K562 (cell line): ENCODE data around the gene PPP1R37. TPM values are rescaled to one million over a fixed set of nuclear protein-coding genes. Genes with fewer than 3 reads are reported as not detected.

Experiments
- ARID3A ChIP-seq: IDR thresholded peaks from 2 replicates; pipeline ENCODE4 v1.6.1; 2012; ENCODE audit warnings: low read depth, low read length, improper control_type of control experiment, borderline replicate concordance
- BACH1 ChIP-seq: fragments of 200-800 bp; sonication (Bioruptor generic); IDR thresholded peaks from 2 replicates; pipeline ENCODE4 v1.6.1; 2016; ENCODE audit warnings: missing genetic modification characterization, missing compliant biosample characterization
- EHMT2 ChIP-seq: fragments of 450-650 bp; IDR thresholded peaks from 2 replicates; pipeline ENCODE4 v1.6.1; 2018; ENCODE audit warnings: antibody characterized with exemption
- FIP1L1 ChIP-seq: fragments of 200-400 bp; formaldehyde crosslinking; IDR thresholded peaks from 2 replicates; pipeline ENCODE4 v1.6.1; 2018; ENCODE audit warnings: mild to moderate bottlenecking, low read depth, low read length; ENCODE audit not compliant: poor library complexity, severe bottlenecking
- KDM5B ChIP-seq: fragments of 200-600 bp; sonication (generic); IDR thresholded peaks from 2 replicates; pipeline ENCODE4 v1.6.1; 2012; ENCODE audit warnings: low read depth, mild to moderate bottlenecking, moderate library complexity, low read length, control low read depth, inconsistent platforms; ENCODE audit not compliant: insufficient replicate concordance
- MXI1 ChIP-seq: IDR thresholded peaks from 2 replicates; pipeline ENCODE4 v1.6.1; 2011; ENCODE audit warnings: low read depth, mild to moderate bottlenecking, improper control_type of control experiment, low read length
- NFATC3 ChIP-seq: fragments of 450-650 bp; IDR thresholded peaks from 2 replicates; pipeline ENCODE4 v1.6.1; 2017; ENCODE audit warnings: mild to moderate bottlenecking
- SMARCE1 ChIP-seq: fragments of 450-650 bp; IDR thresholded peaks from 2 replicates; pipeline ENCODE4 v1.7.1; 2016; ENCODE audit warnings: mild to moderate bottlenecking
- SP1 ChIP-seq: sonication (generic); formaldehyde crosslinking; IDR thresholded peaks from 2 replicates; pipeline ENCODE4 v1.8.1; 2022; ENCODE audit warnings: mild to moderate bottlenecking, missing genetic modification reagents
- SRSF1 ChIP-seq: fragments of 200-400 bp; formaldehyde crosslinking; IDR thresholded peaks from 2 replicates; pipeline ENCODE4 v1.6.1; 2017; ENCODE audit warnings: mild to moderate bottlenecking, low read depth, low read length, moderate library complexity
- ZBTB12 ChIP-seq: fragments of 250-450 bp; sonication (Bioruptor Pico); IDR thresholded peaks from 2 replicates; pipeline ENCODE4 v1.4.0; 2020
- ZFP91 ChIP-seq: sonication (generic); formaldehyde crosslinking; IDR thresholded peaks from 2 replicates; pipeline ENCODE4 v1.8.0; 2022; ENCODE audit warnings: mild to moderate bottlenecking, missing genetic modification reagents
- ZNF3 ChIP-seq: fragments of 250-450 bp; sonication (Bioruptor Pico); IDR thresholded peaks from 2 replicates; pipeline ENCODE4 v1.5.0; 2021; ENCODE audit warnings: mild to moderate bottlenecking, moderate library complexity
- ZNF583 ChIP-seq: fragments of 250-450 bp; sonication (Bioruptor Pico); IDR thresholded peaks from 2 replicates; pipeline ENCODE4 v1.4.0; 2020
- polyA plus RNA-seq, 8 experiments: library from polyadenylated mRNA; depleted of rRNA in 4 of 8; stranded (reverse) in 5 of 8; unstranded in 3 of 8; fragments of >200 nt; fragmentation: Nextera tagmentation in 2 of 8; fragmentation: Illumina TruSeq in 1 of 8; extraction: Ambion mirVana in 2 of 8; extraction: Trizol in 1 of 8; gene quantifications; 2 replicates each; pipeline versions ENCODE4 v1.2.1 to v1.2.3, GENCODE V29; 2011 to 2014; ENCODE audit warnings: inconsistent platforms in 1 of 8, missing spikeins in 1 of 8
- total RNA-seq, 7 experiments: library from RNA; depleted of rRNA in 6 of 7; stranded (reverse); fragments of >200 nt in 6 of 7; fragmentation: Illumina TruSeq in 2 of 7; extraction: Trizol in 2 of 7; gene quantifications; 2 replicates each; pipeline versions ENCODE4 v1.2.1 to v1.2.3, GENCODE V29; 2011 to 2021; ENCODE audit warnings: low replicate concordance in 1 of 7
- TF ChIP-seq, protein P1 (sequence below): fragments of 250-450 bp; sonication (Bioruptor Pico); IDR thresholded peaks from 2 replicates; pipeline ENCODE4 v1.8.0; 2021; ENCODE audit warnings: mild to moderate bottlenecking, moderate library complexity
- TF ChIP-seq, protein P2 (sequence below): fragments of 250-450 bp; sonication (Bioruptor Pico); IDR thresholded peaks from 2 replicates; pipeline ENCODE4 v1.8.0; 2022; ENCODE audit warnings: moderate library complexity, mild to moderate bottlenecking, inconsistent platforms
- TF ChIP-seq, protein P3 (sequence below): fragments of 250-450 bp; sonication (Bioruptor Pico); IDR thresholded peaks from 2 replicates; pipeline ENCODE4 v1.5.0; 2021; ENCODE audit warnings: mild to moderate bottlenecking, moderate library complexity

The PPP1R37 gene
- total and polyA plus RNA-seq, 9 of the 15 experiments (the other 6 are each of a cell fraction or from before 2014, with no cell fraction given), result 0.04 to 20.3 (median 7.3) TPM

DNA sequence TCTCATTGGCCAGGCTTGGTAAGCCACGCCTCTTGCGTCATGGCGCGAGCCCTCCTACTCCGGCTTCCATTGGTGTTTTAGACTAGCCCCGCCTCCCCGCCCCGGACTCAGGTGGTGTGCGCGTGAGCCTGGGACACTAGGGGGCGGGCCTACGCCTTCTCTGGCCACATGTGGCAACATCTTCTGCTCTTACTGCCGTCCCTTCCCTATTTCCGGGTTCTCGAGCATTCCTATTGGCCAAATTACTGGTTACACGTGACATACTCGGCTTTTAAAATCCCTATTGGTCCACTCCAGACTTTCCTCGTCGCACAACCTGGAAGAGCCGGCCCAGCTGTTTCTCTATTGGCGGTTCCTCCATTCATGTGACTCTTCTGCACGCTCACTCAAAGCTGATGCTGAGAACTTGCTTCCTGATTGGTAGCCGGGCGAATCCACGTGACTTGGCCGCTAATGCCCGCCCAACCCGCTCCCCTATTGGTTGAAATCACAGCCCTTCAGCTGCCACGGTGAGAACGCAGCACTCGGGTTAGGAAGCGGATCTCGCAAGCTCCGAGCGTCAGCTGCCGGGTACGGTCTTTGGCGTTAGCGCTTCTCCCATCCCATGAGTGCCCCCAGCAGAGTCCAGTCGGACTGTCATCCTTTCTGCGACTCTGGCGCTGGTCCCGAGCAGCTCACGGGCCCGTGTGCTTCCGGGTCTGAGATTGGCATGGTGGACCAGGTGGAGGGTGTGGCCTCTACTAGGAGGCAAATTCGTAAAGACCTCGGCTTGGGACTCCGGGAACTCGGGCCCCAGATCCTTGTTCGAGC is 85.5 kb downstream of the PPP1R37 start, which contains the start of gene BLOC1S3 (continued):
- TF ChIP-seq MXI1 (peak; percentile 93; the same call in 1 of the 2 replicates), KDM5B (peak; percentile 36), SMARCE1 (no peak), ZBTB12 (CRISPR knock-in tag) (peak; percentile 81), EHMT2 (no peak), FIP1L1 (no peak), ZFP91 (CRISPR knock-in tag) (no peak), ZNF3 (CRISPR knock-in tag) (no peak), SP1 (CRISPR knock-in tag) (peak; percentile 98), BACH1 (tag) (no peak), ZNF583 (CRISPR knock-in tag) (no peak), ARID3A (no peak), SRSF1 (no peak), NFATC3 (no peak)
- TF ChIP-seq, protein P1, sequence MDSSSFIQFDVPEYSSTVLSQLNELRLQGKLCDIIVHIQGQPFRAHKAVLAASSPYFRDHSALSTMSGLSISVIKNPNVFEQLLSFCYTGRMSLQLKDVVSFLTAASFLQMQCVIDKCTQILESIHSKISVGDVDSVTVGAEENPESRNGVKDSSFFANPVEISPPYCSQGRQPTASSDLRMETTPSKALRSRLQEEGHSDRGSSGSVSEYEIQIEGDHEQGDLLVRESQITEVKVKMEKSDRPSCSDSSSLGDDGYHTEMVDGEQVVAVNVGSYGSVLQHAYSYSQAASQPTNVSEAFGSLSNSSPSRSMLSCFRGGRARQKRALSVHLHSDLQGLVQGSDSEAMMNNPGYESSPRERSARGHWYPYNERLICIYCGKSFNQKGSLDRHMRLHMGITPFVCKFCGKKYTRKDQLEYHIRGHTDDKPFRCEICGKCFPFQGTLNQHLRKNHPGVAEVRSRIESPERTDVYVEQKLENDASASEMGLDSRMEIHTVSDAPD (CRISPR knock-in tag), result no peak
- TF ChIP-seq, protein P2, sequence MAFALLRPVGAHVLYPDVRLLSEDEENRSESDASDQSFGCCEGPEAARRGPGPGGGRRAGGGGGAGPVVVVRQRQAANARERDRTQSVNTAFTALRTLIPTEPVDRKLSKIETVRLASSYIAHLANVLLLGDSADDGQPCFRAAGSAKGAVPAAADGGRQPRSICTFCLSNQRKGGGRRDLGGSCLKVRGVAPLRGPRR, result no peak
- TF ChIP-seq, protein P3, sequence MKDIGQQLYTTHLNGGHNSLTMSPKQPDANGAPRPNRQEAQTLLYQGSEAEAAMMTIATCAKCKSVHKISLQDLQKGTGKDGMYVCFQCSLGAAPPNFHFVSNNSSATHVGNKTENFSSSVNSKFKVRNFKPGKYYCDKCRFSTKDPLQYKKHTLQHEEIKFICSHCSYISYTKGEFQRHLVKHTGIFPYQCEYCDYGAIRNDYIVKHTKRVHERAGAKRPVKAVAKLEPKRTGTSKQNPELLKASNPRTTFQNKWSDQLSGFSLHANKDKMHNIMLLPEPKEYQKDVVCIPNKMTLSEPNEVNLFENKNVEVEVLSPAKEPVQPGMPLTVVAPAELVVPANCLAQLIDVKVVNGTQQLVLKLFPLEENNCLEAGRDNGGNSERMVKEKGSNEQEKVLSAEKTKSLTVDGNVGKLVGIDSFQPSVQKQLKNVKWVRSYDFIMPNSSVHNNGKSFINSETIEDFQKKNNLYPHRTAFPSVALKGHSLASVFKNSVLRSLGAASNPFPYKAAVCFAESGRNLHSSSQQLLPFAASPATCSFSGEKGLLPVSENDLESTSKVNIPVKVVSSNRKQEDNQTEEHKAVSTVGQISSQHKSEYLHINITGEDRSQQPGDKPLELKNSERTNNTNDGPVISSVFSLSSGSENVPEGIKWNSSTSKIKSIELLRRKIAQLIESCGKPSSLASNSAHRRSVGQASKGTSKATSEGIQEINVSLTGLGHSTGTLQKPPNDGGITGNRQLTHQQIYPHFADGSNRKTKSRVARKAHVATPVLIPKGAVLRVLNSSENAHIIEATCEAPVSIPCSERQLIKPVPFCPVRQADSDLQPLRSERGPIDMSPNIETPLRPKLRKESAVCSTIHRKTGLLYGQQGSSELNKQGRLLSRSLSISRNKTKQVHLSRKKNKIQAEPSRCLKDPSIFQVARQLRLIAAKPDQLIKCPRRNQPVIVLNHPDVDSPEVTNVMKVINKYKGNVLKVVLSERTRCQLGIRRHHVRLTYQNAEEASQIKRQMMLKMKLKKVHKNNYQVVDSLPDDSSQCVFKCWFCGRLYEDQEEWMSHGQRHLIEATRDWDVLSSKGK (CRISPR knock-in tag), result no peak
